NCI-H2227 treated with DMSO at 0.1 percent for 48 hours (cell line): ENCODE results near the gene SNAP47.

ENCODE experiments used
- DNase-seq: peaks from one replicate; lab custom pipeline; 2025; lab: John Stamatoyannopoulos, UW

Gene SNAP47

DNA sequence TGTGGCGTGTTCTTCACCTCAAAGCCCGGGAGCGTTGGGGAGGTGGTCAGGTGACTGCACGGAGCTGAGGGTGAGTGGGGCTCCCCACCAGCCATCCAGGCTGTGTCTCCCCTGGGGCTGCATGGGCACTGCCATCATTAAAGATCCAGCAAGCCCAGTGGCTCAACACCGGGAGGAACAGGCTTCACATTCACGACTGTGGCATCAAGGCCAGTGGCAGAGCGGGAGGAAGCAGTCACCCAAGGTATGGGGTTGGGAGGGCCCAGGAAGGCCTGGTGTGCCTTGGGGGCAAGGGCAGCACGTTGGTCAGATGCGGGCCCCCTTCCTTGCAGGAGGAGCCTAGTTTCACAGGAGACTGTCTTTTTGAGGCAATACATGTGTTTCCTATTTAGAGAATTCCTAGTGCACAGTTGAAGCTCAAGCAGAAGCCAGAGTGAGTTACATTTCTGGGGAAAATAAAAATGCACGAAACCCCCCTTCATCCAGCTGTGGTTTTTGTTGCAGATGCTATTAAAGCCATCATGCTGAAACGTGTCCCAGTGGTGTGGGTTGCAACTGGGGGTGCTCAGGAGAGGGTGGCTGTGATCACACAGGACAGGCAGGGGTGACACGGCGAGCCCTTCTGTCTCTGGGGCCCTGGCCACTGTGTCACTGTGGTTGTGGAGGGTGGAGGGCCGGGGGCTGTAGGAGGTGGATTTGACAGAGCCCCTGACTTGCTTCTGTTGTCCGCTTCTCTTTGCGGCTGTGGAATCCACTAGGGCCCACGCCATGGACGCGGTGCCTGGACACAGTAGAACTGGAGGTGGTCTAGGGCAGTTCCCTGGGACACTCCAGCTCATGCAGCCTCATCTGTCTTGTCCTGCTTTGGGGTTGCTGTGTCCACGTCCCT, 34.1 kb downstream of the SNAP47 start:
- no peak for DNase-seq

DNA sequence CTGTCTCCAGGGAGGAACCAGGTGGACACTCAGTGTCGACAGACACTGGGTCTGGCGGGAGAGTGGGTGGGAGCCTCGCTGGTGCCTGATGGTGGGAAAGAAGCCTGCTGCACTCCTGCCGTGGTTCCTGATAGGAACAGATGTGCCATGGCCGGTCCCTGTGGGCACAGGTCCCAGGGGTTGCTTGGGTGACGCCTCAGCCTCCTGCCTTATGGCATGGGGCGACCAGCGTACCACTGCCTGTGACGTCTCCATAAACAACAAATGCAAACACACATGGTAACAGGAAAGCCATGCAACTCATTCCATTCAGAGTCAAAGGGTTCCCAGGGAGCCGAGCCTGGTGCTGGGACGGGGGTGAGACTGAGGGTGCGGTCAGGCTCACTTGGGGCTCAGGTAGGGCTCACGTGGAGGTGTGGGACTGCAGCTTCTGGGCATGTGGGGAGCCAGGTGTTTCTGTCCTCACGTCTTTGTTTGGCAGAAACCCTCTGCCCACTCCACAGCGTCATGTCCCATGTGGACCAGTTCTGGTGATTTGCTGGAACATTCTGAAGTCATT, 34.8 kb downstream of the SNAP47 start:
- no peak for DNase-seq

- no peak for DNase-seq
These were observed 35.6 kb downstream of the SNAP47 start for GRCh38 chr1:227770812-227771211.

- DNase-seq, result no peak
These were observed 36.1 kb downstream of the SNAP47 start for GRCh38 chr1:227771326-227771725.

DNA sequence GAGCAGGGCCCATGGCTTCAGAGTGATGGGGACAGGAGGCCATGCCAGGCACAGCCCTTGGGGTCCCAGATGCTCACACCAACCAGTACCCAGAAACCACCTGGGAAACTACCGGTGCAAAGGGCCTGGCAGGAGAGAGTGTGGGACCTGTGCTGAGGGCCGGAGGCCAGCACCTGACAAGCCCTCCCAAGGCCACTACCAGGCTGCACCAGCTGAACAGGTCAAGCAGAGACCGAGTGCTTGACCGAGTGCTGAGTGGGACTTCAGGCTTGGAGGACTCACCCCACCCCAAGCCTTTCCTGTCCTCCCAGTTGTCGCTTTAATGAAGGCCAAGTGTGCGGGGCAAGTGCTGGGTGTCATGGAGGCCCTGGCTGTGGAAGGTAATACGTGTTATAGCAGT, 36.5 kb downstream of the SNAP47 start:
- DNase-seq, result no peak

DNA sequence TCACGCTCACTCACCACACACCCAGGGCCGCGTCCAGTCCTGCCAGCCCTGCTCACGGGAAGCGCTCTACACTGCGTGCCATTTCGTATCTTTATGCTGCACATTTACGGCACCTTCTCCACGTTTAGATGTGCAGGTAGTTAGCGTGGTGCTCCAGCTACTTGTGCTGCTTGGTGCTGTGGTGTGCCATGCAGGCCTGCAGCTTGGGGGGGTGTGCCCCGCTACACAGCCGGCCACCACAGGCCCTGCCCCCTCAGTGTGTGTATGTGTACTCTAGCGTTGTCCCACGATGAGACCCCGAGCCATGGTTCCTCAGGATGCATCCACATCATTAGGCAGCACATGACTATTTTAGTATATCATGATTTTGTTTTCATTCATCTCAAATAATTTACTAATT, 38.3 kb downstream of the SNAP47 start:
- no peak for DNase-seq

DNA sequence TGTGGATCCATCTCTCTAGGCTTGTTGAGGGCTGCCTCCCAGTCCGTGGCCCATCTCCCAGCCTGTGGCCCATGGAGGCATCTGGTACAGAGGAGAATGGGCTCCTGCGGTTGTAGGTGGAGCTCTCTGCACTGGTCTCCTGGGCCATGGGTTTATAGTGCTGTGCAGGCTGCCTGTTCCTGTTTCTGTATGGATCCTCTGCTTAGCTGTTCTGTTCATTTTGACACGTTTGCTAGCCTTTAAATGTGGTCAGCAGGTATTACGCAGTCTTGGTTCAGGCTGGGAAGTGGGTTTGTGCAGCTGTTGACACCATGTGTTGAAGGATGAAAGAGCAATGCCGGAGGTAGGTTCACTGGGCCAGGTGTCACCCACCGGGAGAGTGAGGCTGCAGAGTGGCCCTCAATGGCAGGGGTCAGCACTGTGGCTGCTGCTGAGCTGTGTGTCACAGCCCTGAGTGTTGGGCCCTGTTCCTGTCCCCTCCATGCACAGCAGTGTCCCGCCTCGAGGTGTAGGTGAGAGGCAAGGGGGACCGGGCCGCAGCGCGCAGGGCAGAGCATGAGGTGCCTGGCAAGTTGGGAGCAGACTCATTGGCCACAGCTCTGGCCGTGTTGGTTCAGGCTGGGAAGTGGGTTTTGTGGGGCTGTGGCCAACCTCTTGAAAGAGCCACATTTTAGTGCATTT, 39.0 kb downstream of the SNAP47 start:
- DNase-seq, result no peak

DNA sequence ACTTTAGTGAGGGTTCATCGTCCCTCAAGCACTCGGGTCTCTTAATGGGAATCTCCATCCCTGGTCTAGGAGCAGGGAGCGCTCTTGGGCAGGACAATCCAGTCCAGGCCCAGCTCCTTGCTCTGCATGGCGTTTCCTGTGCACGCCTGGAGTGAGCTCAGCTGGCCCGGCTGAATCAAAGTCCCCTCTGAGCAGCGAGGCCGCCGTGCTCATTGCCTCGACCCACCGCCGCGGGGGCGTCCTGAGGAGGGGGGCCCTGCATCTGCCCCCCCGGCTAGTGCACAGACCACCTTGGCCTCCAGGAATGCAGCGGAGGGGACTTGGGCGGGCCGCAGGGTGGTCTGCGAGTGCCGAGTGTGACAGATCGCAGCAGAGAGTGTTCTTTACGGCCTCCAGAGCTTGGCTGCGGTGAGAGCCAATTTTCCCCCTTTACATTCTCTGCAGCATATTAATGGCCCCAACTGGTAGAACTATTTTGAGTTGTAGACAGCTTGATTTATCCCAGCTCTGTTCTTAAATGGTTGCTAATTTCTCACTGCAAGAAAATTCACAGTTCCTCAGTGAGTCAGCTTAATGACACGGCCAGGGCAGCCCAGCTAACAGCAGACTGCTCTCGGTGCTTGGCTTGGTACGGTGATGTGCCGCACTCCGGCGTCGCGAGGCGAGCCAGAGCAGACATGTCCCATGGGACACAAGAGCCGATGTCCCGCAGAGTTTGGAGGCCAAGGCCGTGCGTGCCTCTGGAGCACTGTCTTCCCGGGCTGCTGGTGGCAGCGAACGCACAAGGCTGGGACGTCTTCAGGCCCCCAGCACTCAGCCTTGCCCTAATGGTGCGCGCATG, 39.8 kb downstream of the SNAP47 start:
- no peak for DNase-seq

- DNase-seq, result no peak
These were observed 40.6 kb downstream of the SNAP47 start for GRCh38 chr1:227775841-227776240.

DNA sequence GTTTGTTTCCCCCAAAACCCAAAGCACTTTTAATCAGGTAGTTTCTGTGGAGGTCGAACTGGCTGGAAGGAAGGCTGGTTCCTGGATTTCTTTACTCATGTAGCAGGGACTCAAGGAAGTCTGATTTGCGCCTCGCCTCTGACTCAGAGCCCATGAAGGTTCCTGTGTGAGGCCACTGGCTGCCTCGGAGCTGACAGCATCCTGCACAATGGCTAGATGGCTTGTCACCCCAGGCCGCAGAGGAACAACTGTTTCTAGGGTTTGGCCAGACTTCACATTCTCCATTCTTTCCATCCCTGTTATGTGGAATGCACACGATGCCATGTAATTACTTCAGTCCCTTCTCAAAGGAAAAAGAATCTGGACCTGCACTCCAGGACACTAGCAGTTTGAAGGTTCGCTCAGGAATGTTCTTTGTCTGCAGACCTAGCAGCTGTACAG, 41.1 kb downstream of the SNAP47 start:
- DNase-seq, result no peak

- no peak for DNase-seq
These were observed 41.9 kb downstream of the SNAP47 start for GRCh38 chr1:227777156-227777555.

DNA sequence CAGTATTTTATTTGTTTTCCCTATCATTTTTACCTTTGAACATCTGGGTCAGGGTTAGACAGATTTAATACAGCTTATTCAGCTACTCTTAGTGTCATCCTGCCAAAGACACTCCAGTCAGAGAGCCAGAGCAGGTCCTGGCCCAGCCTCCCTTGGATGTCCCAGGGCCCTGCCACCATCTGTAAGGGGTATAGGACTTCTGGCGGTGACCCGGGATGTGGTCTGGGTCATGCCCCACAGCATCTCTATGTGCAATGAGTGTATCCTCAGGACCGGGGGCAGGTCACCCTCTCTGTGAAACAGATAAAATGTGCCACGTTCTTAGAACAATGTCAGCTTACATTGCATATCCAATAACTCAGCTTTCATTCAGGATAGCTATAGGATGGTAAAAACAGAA, 42.4 kb downstream of the SNAP47 start:
- DNase-seq, result no peak

DNA sequence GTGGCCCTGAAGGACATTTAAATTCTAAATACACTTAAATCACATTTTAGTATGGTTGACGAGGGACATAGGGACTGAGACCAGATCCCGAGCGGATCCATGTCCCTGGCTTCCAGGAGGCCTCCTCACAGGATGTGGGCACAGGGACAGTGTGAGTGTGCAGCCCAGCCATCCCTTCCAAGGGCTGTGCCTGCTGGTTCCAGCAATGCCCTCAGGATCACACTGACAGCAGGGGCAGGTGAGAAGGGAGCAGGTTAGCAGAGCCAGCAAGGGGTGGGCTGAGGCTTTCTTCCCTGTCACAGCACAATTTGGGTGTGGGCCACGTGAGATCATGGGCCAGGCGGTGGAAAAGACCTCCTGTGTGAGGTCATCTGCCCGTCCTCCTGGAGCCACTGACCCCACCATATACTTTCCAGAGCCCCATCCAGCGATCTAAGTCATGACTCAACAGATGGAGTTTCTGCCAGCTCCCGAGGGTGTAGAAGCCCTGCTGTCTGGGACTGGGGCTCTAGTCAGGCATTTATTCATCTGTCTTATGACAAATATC, 43.2 kb downstream of the SNAP47 start:
- no peak for DNase-seq

- DNase-seq, result no peak
These were observed 43.8 kb downstream of the SNAP47 start for GRCh38 chr1:227779021-227779441.

DNA sequence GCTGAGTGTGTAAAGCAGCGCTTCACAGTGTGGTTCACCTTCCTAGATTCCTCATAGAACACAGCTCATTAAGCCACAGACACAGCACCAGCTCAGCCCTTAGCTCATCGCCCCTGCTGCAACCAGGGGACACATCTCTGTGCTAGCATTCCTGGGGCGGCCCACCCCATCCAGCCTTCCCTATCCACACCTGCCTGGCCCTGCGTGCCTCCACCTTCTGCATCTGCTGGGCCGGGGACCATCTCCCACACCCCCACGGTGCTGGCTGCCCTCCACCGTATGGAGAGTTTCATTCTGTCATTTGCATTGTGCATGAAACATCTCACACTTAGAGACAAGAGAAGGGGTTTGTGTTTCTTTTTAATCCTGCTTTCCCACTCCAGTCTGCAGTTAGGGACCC, 44.5 kb downstream of the SNAP47 start:
- no peak for DNase-seq

DNA sequence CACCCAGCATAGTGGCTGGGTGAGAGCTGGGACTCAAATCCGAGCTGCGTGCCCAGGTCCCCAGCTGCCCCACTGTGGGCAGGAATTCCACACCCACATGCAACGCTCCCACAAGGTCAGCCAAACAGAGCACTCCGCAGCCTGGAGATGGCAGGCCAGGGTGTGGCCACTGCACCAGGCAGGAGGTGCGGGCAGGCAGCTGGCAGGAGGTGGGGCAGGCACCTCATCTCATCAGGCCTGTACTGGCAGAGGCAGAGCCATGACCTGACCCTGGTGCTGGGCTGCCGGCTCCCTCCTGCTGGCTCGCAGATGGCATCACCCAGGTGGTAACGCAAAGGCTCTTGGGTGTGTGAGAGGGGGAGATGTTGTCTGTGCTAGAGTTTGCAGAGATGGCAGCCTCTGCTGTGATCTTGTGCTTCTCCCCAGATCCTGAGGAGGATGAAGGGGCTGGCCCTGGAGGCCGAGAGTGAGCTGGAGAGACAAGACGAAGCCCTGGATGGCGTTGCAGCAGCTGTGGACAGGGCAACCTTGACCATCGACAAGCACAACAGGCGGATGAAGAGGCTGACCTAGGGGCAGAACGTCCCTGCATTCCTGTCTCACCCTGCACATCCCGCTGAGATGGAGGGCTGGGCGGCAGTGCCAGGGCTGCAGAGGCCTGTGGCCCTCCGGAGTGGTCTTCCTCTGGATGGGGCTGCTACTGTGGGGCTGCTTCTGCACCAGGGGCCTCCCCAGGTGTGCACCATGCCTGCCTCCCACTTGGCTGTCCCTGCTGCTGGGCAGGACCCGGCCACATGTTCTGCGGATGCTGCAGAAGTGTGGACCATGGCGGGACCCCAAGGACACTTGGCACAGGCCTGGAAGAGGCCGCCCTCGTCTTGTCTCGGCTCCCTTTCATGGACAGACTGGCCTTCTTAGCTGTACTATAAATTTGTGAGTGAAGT, 45.1 kb downstream of the SNAP47 start:
- DNase-seq, result no peak

- DNase-seq, result no peak
These were observed 46.2 kb downstream of the SNAP47 start for GRCh38 chr1:227781314-227781930.

GRCh38 chr1:227782226-227782625, 47.0 kb downstream of the SNAP47 start:
- DNase-seq, result no peak

DNA sequence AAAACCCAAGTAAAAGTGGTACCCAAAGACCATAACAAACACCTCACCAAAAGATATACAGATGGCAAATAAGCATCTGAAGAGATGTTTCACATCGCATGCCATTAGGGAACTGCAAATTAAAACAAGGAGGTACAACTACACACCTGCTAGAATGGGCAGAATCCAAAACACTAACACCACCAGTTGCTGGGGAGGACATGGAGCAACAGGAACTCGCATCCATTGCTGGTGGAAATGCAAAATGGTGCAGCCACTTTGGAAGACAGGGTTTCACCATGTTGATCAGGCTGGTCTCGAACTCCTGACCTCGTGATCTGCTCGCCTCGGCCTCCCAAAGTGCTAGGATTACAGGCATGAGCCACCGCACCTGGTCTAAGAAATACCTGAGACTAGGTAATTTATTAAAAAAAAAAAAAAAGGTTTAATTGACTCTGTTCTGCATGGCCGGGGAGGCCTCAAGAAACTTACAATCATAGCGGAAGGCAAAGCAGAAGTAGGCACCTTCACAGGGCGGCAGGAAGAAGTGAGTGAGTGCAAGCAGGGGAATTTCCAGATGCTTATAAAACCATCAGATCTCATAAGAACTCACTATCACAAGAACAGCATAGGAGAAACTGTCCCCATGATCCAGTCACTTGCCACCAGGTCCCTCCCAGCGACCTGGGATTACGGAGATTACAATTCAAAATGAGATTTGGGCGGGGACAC, 50.0 kb downstream of the SNAP47 start:
- DNase-seq, result no peak
